IMR-90 (cell line): ENCODE results near the gene ARHGAP23.

Experiments used
- CEBPB ChIP-seq: IDR thresholded peaks from 2 replicates; pipeline ENCODE4 v1.6.1; 2012; ENCODE audit warnings: low read depth, low read length, improper control_type of control experiment
- MXI1 ChIP-seq: IDR thresholded peaks from 2 replicates; pipeline ENCODE4 v1.6.1; 2012; ENCODE audit warnings: low read depth, mild to moderate bottlenecking, low read length, moderate library complexity, borderline replicate concordance
- POLR2A ChIP-seq: IDR thresholded peaks from 2 replicates; pipeline ENCODE4 v1.6.1; 2012; ENCODE audit warnings: mild to moderate bottlenecking, low read depth, low read length
- RAD21 ChIP-seq: IDR thresholded peaks from 2 replicates; pipeline ENCODE4 v1.6.1; 2012; ENCODE audit warnings: low read length, improper control_type of control experiment
- RCOR1 ChIP-seq: IDR thresholded peaks from 2 replicates; pipeline ENCODE4 v1.6.1; 2012; ENCODE audit warnings: mild to moderate bottlenecking, low read length, improper control_type of control experiment; ENCODE audit not compliant: insufficient replicate concordance
- TF ChIP-seq, protein P1 (sequence below): conservative IDR thresholded peaks from 2 replicates; pipeline ENCODE4 v1.5.1; 2012; ENCODE audit warnings: mild to moderate bottlenecking, low read depth, low read length, improper control_type of control experiment

DNA sequence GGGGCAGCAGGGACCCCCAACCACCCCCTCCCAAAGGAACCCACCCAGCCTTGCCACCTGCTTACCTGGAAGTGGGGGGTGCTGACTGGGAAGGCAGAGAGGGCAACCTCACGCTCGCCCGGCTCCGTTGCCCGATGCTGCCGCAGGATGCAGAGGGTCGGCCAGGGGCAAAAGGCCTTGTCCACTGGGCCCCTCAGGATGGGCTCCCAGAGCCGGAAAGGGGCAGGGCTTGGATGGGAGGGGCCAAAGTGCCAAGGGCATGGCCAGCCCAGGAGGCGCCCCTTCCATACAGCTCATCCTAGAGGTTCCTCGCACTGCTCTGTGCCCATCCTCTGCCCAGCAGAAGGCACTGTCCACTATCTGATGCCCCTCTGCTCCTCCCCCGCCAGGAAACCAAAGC is 118.1 kb downstream of the ARHGAP23 start:
- TF ChIP-seq POLR2A, result no peak
- TF ChIP-seq, protein P1, sequence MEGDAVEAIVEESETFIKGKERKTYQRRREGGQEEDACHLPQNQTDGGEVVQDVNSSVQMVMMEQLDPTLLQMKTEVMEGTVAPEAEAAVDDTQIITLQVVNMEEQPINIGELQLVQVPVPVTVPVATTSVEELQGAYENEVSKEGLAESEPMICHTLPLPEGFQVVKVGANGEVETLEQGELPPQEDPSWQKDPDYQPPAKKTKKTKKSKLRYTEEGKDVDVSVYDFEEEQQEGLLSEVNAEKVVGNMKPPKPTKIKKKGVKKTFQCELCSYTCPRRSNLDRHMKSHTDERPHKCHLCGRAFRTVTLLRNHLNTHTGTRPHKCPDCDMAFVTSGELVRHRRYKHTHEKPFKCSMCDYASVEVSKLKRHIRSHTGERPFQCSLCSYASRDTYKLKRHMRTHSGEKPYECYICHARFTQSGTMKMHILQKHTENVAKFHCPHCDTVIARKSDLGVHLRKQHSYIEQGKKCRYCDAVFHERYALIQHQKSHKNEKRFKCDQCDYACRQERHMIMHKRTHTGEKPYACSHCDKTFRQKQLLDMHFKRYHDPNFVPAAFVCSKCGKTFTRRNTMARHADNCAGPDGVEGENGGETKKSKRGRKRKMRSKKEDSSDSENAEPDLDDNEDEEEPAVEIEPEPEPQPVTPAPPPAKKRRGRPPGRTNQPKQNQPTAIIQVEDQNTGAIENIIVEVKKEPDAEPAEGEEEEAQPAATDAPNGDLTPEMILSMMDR, result no peak
- TF ChIP-seq MXI1, result no peak
- TF ChIP-seq RAD21, result no peak
- TF ChIP-seq RCOR1, result no peak
- TF ChIP-seq CEBPB, result no peak
